Measurements from ENCODE around the gene CDCA7. TPM values are rescaled to one million over a fixed set of nuclear protein-coding genes. Genes with fewer than 3 reads are reported as not detected.

The CDCA7 gene
- total and polyA plus RNA-seq, 9 donors, result 0.56 to 2.5 (median 0.96) TPM

DNA sequence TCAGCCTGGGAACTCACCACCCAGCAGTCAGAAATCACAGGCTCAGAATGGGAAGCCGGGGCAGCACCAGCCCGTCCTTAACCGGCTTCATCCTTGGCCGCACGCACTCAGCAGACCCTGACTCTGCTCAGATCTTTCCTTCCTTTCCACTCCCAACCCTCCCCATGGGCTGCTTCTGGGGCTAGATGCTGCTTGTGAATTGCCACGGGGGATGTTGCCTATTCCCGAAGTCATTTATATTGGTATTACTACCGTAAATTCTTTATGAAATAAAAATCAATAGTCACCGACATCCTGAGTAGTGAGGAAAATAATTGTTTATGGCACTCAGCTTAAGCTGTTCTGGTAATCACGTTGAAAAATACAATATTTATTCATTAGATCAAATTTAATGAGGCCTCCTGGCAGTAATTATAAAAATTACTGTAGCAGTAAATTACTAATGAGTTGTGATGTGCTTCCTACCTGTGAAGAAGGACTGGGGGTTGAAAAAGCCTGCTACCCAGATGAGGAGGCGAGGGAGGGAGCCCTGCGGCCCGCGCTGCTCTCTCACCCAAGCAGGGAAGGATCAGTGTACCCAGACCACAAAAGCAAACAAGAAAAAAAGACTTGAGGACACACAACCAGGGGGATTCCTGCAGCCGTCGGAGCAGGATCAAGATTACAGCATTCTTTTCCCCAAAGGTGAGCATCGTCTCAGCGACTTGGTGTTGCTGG lies 31.5 kb downstream of the CDCA7 start:
- no peaks in the 10 kb centered on the region for H3K27me3 ChIP-seq
- H3K4me3 ChIP-seq, result no peak overlapping the region
- TF ChIP-seq, protein P1, sequence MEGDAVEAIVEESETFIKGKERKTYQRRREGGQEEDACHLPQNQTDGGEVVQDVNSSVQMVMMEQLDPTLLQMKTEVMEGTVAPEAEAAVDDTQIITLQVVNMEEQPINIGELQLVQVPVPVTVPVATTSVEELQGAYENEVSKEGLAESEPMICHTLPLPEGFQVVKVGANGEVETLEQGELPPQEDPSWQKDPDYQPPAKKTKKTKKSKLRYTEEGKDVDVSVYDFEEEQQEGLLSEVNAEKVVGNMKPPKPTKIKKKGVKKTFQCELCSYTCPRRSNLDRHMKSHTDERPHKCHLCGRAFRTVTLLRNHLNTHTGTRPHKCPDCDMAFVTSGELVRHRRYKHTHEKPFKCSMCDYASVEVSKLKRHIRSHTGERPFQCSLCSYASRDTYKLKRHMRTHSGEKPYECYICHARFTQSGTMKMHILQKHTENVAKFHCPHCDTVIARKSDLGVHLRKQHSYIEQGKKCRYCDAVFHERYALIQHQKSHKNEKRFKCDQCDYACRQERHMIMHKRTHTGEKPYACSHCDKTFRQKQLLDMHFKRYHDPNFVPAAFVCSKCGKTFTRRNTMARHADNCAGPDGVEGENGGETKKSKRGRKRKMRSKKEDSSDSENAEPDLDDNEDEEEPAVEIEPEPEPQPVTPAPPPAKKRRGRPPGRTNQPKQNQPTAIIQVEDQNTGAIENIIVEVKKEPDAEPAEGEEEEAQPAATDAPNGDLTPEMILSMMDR (IDR thresholded peaks at IDR 0.05), result no peak
- no peak for TF ChIP-seq POLR2A (IDR thresholded peaks at IDR 0.05)
- H3K27ac ChIP-seq, result no peak overlapping the region
- no peaks in the 10 kb centered on the region for H3K4me1 ChIP-seq (ENCODE audit: insufficient read depth)
- H3K36me3 ChIP-seq, result no peaks in the 10 kb centered on the region
- intact Hi-C loops (cut with DNase I), result no loop called here
- 75 to 82% (median 81%) methylated on average over 18 of the region's 18 CpGs for WGBS, 3 donors
- no peak for DNase-seq
- H3K9me3 ChIP-seq, result no peaks in the 10 kb centered on the region

DNA sequence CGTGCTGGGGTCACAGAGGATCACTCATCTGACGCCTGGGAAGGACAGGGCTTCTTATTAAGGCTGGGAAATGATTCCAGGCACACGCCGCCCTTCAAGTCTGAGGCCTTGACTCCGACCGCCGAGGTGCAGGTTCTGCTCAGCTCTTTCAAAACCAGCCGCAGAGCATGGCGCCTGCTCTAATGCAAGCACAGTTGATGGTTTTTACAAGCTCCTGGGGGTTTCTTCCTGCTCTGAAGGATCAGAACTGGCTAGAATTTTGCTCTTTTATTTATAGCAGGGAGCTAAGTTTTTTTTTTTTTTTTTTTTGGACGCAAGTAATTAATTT lies 32.0 kb downstream of the CDCA7 start:
- H3K4me1 ChIP-seq (ENCODE audit: insufficient read depth), result no peaks in the 10 kb centered on the region
- no peaks in the 10 kb centered on the region for H3K36me3 ChIP-seq
- intact Hi-C loops (cut with DNase I), result no loop called here
- no peak for DNase-seq
- no peaks in the 10 kb centered on the region for H3K9me3 ChIP-seq
- H3K27me3 ChIP-seq, result no peaks in the 10 kb centered on the region
- no peak overlapping the region for H3K4me3 ChIP-seq
- WGBS, 3 donors, result 73 to 80% (median 78%) methylated on average over 10 of the region's 10 CpGs
- H3K27ac ChIP-seq, result no peak overlapping the region
- TF ChIP-seq, protein P1 (IDR thresholded peaks at IDR 0.05), result no peak
- no peak for TF ChIP-seq POLR2A (IDR thresholded peaks at IDR 0.05)
- TF ChIP-seq EP300 (IDR thresholded peaks at IDR 0.05), result no peak

DNA sequence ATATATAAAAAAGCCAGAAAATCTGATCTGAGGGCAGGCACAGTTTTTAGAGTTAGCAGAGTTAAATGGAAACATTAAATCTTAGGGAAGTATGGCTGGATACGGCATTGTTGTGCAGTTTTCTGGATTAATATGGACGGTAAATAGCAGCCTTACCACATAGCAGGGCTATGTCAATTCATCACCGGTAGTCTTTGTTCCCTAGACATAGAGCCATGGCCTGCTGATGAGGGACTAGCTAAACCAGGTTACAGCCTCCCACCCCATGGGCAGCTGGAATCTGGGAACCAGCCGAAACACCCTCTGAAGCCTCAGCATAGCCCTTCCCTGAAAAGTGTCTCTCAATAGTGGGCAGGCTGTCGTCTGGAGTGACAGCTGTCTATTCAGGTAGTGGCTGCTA lies 32.4 kb downstream of the CDCA7 start:
- Histone ChIP-seq H3K4me1 (ENCODE audit: insufficient read depth) (no peaks in the 10 kb centered on the region), H3K27ac (no peak overlapping the region), H3K4me3 (no peak overlapping the region), H3K9me3 (no peaks in the 10 kb centered on the region), H3K27me3 (no peaks in the 10 kb centered on the region), H3K36me3 (no peaks in the 10 kb centered on the region)
- WGBS, 3 donors, result 81 to 90% (median 85%) methylated on average over 5 of the region's 5 CpGs
- intact Hi-C loops (cut with DNase I), result no loop called here
- no peak for TF ChIP-seq EP300 (IDR thresholded peaks at IDR 0.05)
- no peak for DNase-seq

DNA sequence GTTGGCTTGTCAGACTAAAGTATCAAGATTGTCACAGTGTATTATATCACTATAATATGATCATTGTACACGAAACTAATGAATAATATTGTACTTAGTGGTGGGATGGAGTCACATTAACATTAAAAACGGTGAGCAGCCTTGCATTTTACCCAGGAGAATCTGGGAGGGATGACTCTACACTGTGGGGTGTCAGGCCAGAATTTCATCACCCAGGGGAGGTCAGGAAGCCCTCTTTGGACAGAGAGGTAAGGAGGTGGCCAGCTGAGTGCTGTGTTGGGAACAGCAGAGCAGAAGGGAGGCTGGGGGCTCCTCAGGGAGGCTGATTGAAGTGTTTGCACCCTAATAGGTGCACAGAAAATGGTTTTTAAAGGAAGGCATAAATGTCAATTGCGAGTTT lies 33.0 kb downstream of the CDCA7 start:
- intact Hi-C loops (cut with DNase I), result no loop called here
- Histone ChIP-seq H3K36me3 (no peaks in the 10 kb centered on the region), H3K9me3 (no peaks in the 10 kb centered on the region), H3K4me1 (ENCODE audit: insufficient read depth) (no peaks in the 10 kb centered on the region), H3K4me3 (no peak overlapping the region), H3K27ac (no peak overlapping the region), H3K27me3 (no peaks in the 10 kb centered on the region)
- DNase-seq, result no peak
- WGBS, 3 donors, result 71 to 82% (median 78%) methylated on average over 3 of the region's 3 CpGs
- TF ChIP-seq POLR2A (IDR thresholded peaks at IDR 0.05), result no peak
- TF ChIP-seq EP300 (IDR thresholded peaks at IDR 0.05), result no peak
- TF ChIP-seq, protein P1 (IDR thresholded peaks at IDR 0.05), result no peak

DNA sequence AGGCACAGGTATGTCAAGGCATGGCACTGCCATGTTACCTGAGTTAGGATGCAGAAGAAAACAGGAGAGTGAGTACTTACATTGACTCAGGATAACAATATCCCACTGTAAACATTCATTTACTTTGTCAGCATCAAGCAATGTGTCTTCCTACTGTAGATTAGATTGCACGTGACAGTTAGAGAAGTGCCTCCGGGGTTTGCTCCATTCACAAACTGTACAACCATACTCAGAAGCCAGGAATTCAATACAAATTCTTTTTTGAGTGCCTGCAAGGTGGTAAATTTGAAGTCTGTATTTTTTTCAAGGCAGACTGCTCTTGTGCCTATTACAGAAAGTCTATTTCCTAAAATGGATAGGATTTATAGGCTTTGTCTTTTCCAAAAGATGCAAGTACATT lies 34.1 kb downstream of the CDCA7 start:
- 90 to 97% (median 94%) methylated on average over 2 of the region's 2 CpGs for WGBS, 3 donors
- Histone ChIP-seq H3K4me3 (no peak overlapping the region), H3K27ac (no peak overlapping the region), H3K27me3 (no peaks in the 10 kb centered on the region), H3K4me1 (ENCODE audit: insufficient read depth) (no peaks in the 10 kb centered on the region), H3K9me3 (no peaks in the 10 kb centered on the region), H3K36me3 (no peaks in the 10 kb centered on the region)
- intact Hi-C loops (cut with DNase I), result no loop called here
- DNase-seq, result no peak
- TF ChIP-seq EP300 (IDR thresholded peaks at IDR 0.05), result no peak
- TF ChIP-seq POLR2A (IDR thresholded peaks at IDR 0.05), result no peak
- TF ChIP-seq, protein P1 (IDR thresholded peaks at IDR 0.05), result no peak
